GM12891 (cell line): ENCODE results near the gene FAM3D.

Experiments
- PAX5 ChIP-seq: IDR thresholded peaks from 2 replicates; pipeline ENCODE4 v1.6.1; 2011; ENCODE audit warnings: low read length, moderate library complexity, mild to moderate bottlenecking; ENCODE audit not compliant: insufficient read depth, severe bottlenecking
- POLR2A ChIP-seq: IDR thresholded peaks from 2 replicates; pipeline ENCODE4 v1.6.1; 2011; ENCODE audit warnings: low read depth, low read length, control low read depth
- POLR2AphosphoS5 ChIP-seq: IDR thresholded peaks from 2 replicates; pipeline ENCODE4 v1.6.1; 2011; ENCODE audit warnings: low read depth, low read length, control low read depth
- POU2F2 ChIP-seq: IDR thresholded peaks from 2 replicates; pipeline ENCODE4 v1.6.1; 2011; ENCODE audit warnings: low read depth, mild to moderate bottlenecking, control low read depth, low read length, moderate library complexity
- SPI1 ChIP-seq: IDR thresholded peaks from 2 replicates; pipeline ENCODE4 v1.6.1; 2011; ENCODE audit warnings: low read depth, low read length, control low read depth
- TAF1 ChIP-seq: IDR thresholded peaks from 2 replicates; pipeline ENCODE4 v1.6.1; 2011; ENCODE audit warnings: low read depth, low read length, control low read depth

DNA sequence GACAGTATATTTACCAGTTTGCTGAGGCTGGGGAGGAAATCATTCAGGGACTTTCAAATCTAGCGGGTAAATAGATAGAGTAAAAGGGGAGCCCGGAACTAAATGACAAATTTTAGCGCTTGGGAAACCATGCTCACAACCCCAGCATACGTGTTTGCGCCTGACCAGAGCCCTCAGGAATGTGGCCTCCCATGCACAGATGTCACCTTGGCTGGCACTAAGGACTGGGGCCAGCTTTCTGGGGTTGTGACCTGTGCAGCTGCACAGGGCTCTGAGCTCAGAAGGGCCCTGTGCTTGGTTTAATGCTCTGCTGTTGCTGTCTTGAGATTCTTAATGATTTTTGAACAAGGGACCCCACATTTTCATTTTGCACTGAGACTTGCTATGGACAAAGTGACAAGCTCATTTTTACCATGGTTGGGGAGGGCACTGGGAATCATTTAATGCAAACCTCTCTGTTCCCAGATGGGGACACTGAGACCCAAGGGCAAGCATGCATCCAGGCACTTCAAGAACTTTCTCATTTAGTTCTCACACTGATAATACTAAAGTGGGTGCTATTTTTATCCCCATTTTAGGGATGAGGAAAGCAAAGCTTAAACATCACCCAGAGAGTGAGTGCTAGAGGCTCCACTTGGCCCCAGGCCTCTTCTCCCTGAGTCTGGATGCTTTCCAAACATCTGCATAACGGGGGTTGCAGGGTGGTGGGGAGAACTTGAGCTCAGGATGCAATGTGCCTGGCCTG, 45.3 kb downstream of the FAM3D start:
- TF ChIP-seq POLR2A: no peak
- TF ChIP-seq POLR2AphosphoS5: no peak
- no peak for TF ChIP-seq SPI1
- no peak for TF ChIP-seq TAF1
- TF ChIP-seq POU2F2: no peak
- no peak for TF ChIP-seq PAX5
